Activated CD4-positive, alpha-beta T cell treated with anti-CD3 and anti-CD28 coated beads, Interleukin-2, Interleukin-6, amounts not matched to agents 100 ng/mL and 50 ng/mL, durations not matched to agents 16 hours and 8 hours (primary cell): ENCODE data around the gene PRKCB.

Experiments used
- DNase-seq: peaks from one replicate; pipeline ENCODE4 v3.0.0-alpha.2; 2020

Gene PRKCB

GRCh38 chr16:23835390-23836077 is at the start of gene PRKCB:
Gene PRKCB (plus strand): TSS chr16:23835983.
- peak; percentile 92 for DNase-seq

GRCh38 chr16:23786964-23787561 is 48.7 kb upstream of the PRKCB start:
- no peak for DNase-seq

GRCh38 chr16:23788685-23789084 is 47.1 kb upstream of the PRKCB start:
- DNase-seq, result no peak

GRCh38 chr16:23795378-23795777 is 40.4 kb upstream of the PRKCB start:
- DNase-seq, result no peak

- DNase-seq, result no peak
Observed at GRCh38 chr16:23796941-23797340, 38.8 kb upstream of the PRKCB start.

- DNase-seq, result peak; percentile 82
Observed at GRCh38 chr16:23801378-23801777, 34.4 kb upstream of the PRKCB start.

- no peak for DNase-seq
Observed at GRCh38 chr16:23802776-23803175, 33.0 kb upstream of the PRKCB start.

GRCh38 chr16:23803591-23804123 is 32.1 kb upstream of the PRKCB start:
- peak; percentile 83 for DNase-seq

GRCh38 chr16:23807028-23807427 is 28.8 kb upstream of the PRKCB start:
- DNase-seq, result no peak

- no peak for DNase-seq
Observed at GRCh38 chr16:23821467-23821866, 14.3 kb upstream of the PRKCB start.

GRCh38 chr16:23821875-23822688 is 13.7 kb upstream of the PRKCB start:
- DNase-seq, result no peak

- DNase-seq, result no peak
Observed at GRCh38 chr16:23823475-23824384, 12.1 kb upstream of the PRKCB start.

- no peak for DNase-seq
Observed at GRCh38 chr16:23824909-23825308, 10.9 kb upstream of the PRKCB start.

- DNase-seq, result peak; percentile 76
Observed at GRCh38 chr16:23826528-23827045, 9.2 kb upstream of the PRKCB start.

GRCh38 chr16:23827057-23827456 is 8.7 kb upstream of the PRKCB start:
- DNase-seq, result peak; percentile 82

GRCh38 chr16:23829454-23829853 is 6.3 kb upstream of the PRKCB start:
- no peak for DNase-seq

GRCh38 chr16:23830276-23830675 is 5.5 kb upstream of the PRKCB start:
- DNase-seq, result no peak

- no peak for DNase-seq
Observed at GRCh38 chr16:23832882-23833281, 2.9 kb upstream of the PRKCB start.

GRCh38 chr16:23833504-23833903 is 2.3 kb upstream of the PRKCB start:
- no peak for DNase-seq

GRCh38 chr16:23833960-23834685 is 1.7 kb upstream of the PRKCB start:
- DNase-seq, result no peak

GRCh38 chr16:23836078-23836403 is 258 bp downstream of the PRKCB start:
- no peak for DNase-seq
